Mesothelial cell of epicardium (in vitro differentiated cells): ENCODE results near the gene CFAP77. TPM values are rescaled to one million over a fixed set of nuclear protein-coding genes. Genes with fewer than 3 reads are reported as not detected.
"Not testable (repeated sequence)": the region's sequence is repeated elsewhere in the genome, so short reads cannot be mapped to it uniquely, and the experiment has no call there.

Experiments
- DNase-seq, 2 experiments: peaks; one replicate each; pipeline ENCODE4 v3.0.0; 2021; ENCODE audit warnings: low spot score in 2 of 2; ENCODE audit not compliant: unreplicated experiment in 2 of 2
- H3K27ac Mint-ChIP-seq: 2 replicates; pipeline ENCODE4 v1.8.0; 2021; ENCODE audit warnings: mixed read lengths
- H3K27me3 Mint-ChIP-seq: 2 replicates; pipeline ENCODE4 v1.8.0; 2021; ENCODE audit warnings: low read depth, mixed read lengths
- H3K36me3 Mint-ChIP-seq: 2 replicates; pipeline ENCODE4 v1.8.0; 2021; ENCODE audit warnings: mixed read lengths
- H3K4me1 Mint-ChIP-seq: 2 replicates; pipeline ENCODE4 v1.8.0; 2021; ENCODE audit warnings: mixed read lengths
- H3K4me3 Mint-ChIP-seq: 2 replicates; pipeline ENCODE4 v1.8.0; 2021; ENCODE audit warnings: mild to moderate bottlenecking, moderate library complexity, mixed read lengths
- H3K9me3 Mint-ChIP-seq: 2 replicates; pipeline ENCODE4 v1.8.0; 2021; ENCODE audit warnings: mixed read lengths
- CTCF ChIP-seq: fragments of 200-600 bp; sonication (generic); IDR thresholded peaks from one replicate; pipeline ENCODE4 v1.5.0; 2021; ENCODE audit warnings: antibody characterized with exemption; ENCODE audit not compliant: unreplicated experiment
- total RNA-seq: library from RNA; stranded (reverse); gene quantifications from 3 replicates; pipeline ENCODE4 v1.2.1, GENCODE V29; 2021

Gene CFAP77
- total RNA-seq, 1 donor from 2014 or later: not detected

- no peaks in the 10 kb centered on the region for H3K9me3 Mint-ChIP-seq
- DNase-seq: no peak
- H3K4me1 Mint-ChIP-seq: peaks cover 8% of the 10 kb centered on the region
- H3K27me3 Mint-ChIP-seq: no peaks in the 10 kb centered on the region
- no peak overlapping the region for H3K4me3 Mint-ChIP-seq
- TF ChIP-seq CTCF: no peak
- H3K27ac Mint-ChIP-seq: no peak overlapping the region
- no peaks in the 10 kb centered on the region for H3K36me3 Mint-ChIP-seq
Measured at GRCh38 chr9:132369421-132369820, 40.6 kb upstream of the CFAP77 start.

- Mint-ChIP-seq H3K4me1 (peaks cover 8% of the 10 kb centered on the region), H3K9me3 (no peaks in the 10 kb centered on the region), H3K27me3 (no peaks in the 10 kb centered on the region), H3K4me3 (no peak overlapping the region), H3K27ac (no peak overlapping the region), H3K36me3 (peaks cover 5% of the 10 kb centered on the region)
- no peak for DNase-seq
- TF ChIP-seq CTCF: no peak
Measured at GRCh38 chr9:132370592-132370991, 39.4 kb upstream of the CFAP77 start.

GRCh38 chr9:132372177-132373095 lies 37.6 kb upstream of the CFAP77 start:
- no peak overlapping the region for H3K27ac Mint-ChIP-seq
- H3K9me3 Mint-ChIP-seq: no peaks in the 10 kb centered on the region
- H3K36me3 Mint-ChIP-seq: peaks cover 13% of the 10 kb centered on the region
- peaks cover 8% of the 10 kb centered on the region for H3K4me1 Mint-ChIP-seq
- DNase-seq: no peak
- no peak overlapping the region for H3K4me3 Mint-ChIP-seq
- H3K27me3 Mint-ChIP-seq: no peaks in the 10 kb centered on the region
- no peak for TF ChIP-seq CTCF

- H3K27me3 Mint-ChIP-seq, DNase-seq, H3K27ac Mint-ChIP-seq, H3K4me1 Mint-ChIP-seq, H3K9me3 Mint-ChIP-seq, H3K4me3 Mint-ChIP-seq: not testable (repeated sequence)
- peaks cover 29% of the 10 kb centered on the region for H3K36me3 Mint-ChIP-seq
Measured at GRCh38 chr9:132377769-132378168, 32.2 kb upstream of the CFAP77 start.

GRCh38 chr9:132378416-132378815 lies 31.6 kb upstream of the CFAP77 start:
- not testable (repeated sequence) for H3K4me1 Mint-ChIP-seq, DNase-seq, H3K4me3 Mint-ChIP-seq, H3K27ac Mint-ChIP-seq, H3K27me3 Mint-ChIP-seq, H3K9me3 Mint-ChIP-seq
- H3K36me3 Mint-ChIP-seq: peaks cover 34% of the 10 kb centered on the region

- H3K27me3 Mint-ChIP-seq: no peaks in the 10 kb centered on the region
- no peak for TF ChIP-seq CTCF
- no peak overlapping the region for H3K4me3 Mint-ChIP-seq
- peaks cover 31% of the 10 kb centered on the region for H3K36me3 Mint-ChIP-seq
- DNase-seq: no peak
- no peaks in the 10 kb centered on the region for H3K9me3 Mint-ChIP-seq
- H3K27ac Mint-ChIP-seq: no peak overlapping the region
- H3K4me1 Mint-ChIP-seq: no peaks in the 10 kb centered on the region
Measured at GRCh38 chr9:132381966-132382541, 28.0 kb upstream of the CFAP77 start.
